Skeletal muscle cell (primary cell): Measurements from ENCODE around the gene ATP9A.
"Not testable (repeated sequence)": the region's sequence is repeated elsewhere in the genome, so short reads cannot be mapped to it uniquely, and the experiment has no call there.

ENCODE experiments used
- DNase-seq: peaks from one replicate; pipeline ENCODE4 v3.0.0-alpha.2; 2010; ENCODE audit warnings: low read depth
- H3K4me3 ChIP-seq: 2 replicates; pipeline ENCODE4 v1.5.1; 2011; ENCODE audit warnings: low read depth, mild to moderate bottlenecking, control low read depth, low read length, moderate library complexity

Gene ATP9A

DNA sequence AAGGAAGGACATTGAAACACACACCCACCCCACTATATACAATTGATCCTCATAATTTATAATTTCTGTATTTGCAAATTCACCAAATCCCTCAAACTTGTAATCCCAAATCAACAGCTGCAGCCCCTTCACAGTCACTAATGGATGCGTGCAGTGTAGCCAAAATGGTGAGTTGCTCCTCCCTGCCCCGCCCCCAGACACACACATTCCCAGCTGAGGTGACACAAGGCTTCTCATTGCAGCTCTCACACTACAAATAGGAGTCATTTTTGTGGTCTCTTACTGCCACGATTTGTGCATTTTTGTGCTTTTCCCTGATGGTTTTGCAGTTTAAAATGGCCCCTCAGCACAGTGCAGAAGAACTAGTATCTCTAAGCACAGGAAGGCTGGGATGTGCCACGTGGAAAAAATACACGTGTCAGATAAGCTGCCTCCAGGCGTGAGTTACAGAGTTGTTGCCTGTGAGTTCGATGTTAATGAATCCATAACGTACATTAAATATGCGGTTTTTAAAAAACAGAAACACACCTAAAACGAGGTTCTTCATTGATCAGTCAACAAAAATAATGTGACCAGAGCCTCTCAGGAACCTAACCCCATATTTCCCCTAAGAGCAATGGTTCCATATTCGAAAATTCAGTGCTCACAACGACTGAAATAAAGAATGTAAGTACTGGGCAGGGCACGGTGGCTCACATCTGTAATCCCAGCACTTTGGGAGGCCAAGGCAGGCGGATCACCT is 8.2 kb downstream of the ATP9A start:
- DNase-seq, result no peak
- H3K4me3 ChIP-seq, result no peak overlapping the region

GRCh38 chr20:51758978-51759544 is 9.1 kb downstream of the ATP9A start:
- no peak overlapping the region for H3K4me3 ChIP-seq
- DNase-seq, result no peak

GRCh38 chr20:51757226-51757625 is 11.0 kb downstream of the ATP9A start:
- H3K4me3 ChIP-seq, result no peak overlapping the region
- no peak for DNase-seq

GRCh38 chr20:51756653-51757052 is 11.5 kb downstream of the ATP9A start:
- DNase-seq, result no peak
- no peak overlapping the region for H3K4me3 ChIP-seq

DNA sequence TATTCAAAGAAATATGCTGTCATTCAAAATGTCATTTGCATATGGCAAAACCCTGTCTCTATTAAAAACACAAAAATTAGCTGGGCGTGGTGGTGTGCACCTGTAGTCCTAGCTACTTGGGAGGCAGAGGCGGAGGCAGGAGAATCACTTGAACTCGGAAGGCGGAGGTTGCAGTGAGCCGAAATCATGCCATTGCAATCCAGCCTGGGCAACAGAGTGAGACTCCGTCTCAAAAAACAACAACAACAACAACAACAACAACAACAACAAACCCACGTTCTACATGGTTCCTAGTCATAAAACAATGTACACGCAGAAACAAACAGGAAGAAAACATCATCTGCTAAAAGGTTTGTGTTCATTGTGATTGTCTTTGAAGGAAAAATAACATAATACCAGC is 15.0 kb downstream of the ATP9A start:
- not testable (repeated sequence) for DNase-seq, H3K4me3 ChIP-seq

GRCh38 chr20:51752343-51752951 is 15.7 kb downstream of the ATP9A start:
- H3K4me3 ChIP-seq, result no peak overlapping the region
- DNase-seq, result no peak

GRCh38 chr20:51750770-51751388 is 17.3 kb downstream of the ATP9A start:
- DNase-seq, result no peak
- no peak overlapping the region for H3K4me3 ChIP-seq

DNA sequence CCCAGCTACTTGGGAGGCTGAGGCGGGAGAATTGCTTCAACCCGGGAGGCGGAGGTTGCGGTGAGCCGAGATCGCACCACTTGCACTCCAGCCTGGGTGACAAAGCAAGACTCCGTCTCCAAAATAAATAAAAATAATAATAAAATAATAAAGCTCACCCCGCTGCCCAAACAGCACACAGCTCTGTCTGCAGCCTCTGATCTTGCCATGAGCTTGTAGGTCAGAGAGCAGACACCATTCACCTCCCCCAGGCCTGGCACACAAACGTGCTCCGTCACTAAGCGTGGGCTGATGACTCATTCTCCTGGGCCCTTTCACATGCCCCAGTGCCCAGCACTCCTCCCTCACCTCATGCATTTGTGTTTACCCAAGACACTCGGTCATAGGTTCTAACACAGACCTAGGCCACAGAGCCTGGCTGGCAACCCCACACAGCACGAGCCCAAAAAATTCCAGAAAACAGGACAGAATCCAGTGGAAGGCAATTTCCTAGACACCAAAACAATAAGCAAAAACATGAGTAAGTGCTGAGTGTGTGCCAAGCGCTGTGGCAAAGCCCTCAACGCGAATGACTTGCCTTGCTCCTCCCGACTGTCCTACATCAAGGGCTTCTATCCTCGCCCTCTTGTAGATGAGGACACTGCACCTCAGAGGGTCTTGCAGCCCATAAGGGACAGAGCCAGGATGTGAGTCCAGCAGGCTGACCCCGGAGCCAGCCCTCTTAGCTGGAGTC is 18.0 kb downstream of the ATP9A start:
- DNase-seq, result peak; percentile 82
- H3K4me3 ChIP-seq, result no peak overlapping the region

DNA sequence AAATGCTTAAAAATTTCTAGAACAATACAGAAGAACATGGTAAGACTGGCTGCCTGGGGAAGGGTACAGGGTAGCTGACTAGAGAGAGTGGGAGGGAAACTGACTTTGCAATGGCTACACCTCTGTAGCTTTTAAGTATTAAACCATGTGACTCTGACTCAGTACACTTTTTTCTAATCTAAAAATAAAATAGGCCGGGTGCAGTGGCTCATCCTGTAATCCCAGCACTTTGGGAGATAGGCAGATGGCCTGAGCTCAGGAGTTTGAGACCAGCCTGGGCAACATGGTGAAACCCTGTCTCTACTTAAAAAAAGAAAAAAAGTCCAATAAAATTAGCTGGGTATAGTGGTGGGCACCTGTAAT is 18.5 kb downstream of the ATP9A start:
- H3K4me3 ChIP-seq, result no peak overlapping the region
- no peak for DNase-seq

DNA sequence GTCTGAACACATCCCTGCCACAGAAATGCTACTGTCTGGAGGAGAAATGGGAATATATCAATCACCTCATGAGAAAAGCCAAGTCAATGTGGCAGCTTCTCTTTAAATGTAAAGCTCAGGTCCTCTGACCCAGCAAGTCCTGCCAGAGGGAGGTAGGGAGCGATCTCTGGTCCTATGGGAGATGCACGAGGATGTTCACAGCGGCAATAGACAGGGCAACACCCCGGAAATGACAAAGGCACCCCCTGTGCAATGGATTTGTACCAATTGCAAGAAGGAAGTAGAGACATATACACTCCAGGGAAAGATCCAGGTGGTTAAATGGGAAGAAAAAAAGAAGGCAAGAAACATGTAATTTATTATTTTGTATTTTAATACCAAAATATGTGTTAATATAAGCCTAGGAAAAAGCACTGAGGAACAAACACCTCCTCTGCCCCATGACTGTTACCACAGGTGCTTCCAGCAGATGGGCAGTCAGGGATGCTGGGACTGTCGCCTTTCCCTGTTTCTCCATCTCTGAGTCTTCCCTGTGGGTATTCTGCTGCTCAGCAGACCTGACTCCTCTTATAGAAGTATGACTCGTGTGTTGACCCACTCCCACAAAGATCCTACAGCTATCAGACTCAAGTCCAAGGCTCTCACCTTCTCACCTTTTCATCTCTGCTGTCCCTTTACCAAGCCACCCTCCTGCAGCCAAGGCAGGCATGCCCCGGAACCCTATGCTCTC is 20.8 kb downstream of the ATP9A start:
- no peak overlapping the region for H3K4me3 ChIP-seq
- no peak for DNase-seq

- no peak overlapping the region for H3K4me3 ChIP-seq
- DNase-seq, result no peak
Measured at GRCh38 chr20:51745804-51746203, 22.4 kb downstream of the ATP9A start.

GRCh38 chr20:51740838-51741237 is 27.4 kb downstream of the ATP9A start:
- H3K4me3 ChIP-seq, result no peak overlapping the region
- DNase-seq, result no peak

- not testable (repeated sequence) for H3K4me3 ChIP-seq, DNase-seq
Measured at GRCh38 chr20:51740308-51740707, 27.9 kb downstream of the ATP9A start.

DNA sequence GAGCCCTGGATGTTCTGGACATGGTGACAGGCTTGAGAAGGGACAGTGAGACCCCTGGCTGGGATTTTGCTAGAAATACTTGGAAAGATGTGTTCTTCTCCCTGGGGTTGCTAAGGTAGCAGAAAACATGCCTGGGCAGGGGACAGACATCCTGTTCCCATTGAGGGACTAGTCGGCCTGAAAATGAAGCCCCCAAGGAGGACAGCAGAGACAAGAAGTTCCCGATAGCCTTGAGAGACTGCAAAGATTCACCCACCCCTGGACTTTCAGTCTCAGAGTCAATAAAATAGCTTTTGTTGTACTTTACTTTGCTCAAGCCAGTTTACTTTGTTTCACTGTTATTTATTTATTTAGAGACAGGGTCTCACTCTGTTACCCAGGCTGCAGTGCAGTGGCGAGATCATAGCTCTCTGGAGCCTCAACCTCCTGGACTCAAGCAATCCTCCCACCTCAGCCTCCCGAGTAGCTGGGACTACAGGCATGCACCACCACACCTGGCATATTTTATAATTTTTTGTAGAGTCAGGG is 28.4 kb downstream of the ATP9A start:
- DNase-seq, result no peak
- no peak overlapping the region for H3K4me3 ChIP-seq

DNA sequence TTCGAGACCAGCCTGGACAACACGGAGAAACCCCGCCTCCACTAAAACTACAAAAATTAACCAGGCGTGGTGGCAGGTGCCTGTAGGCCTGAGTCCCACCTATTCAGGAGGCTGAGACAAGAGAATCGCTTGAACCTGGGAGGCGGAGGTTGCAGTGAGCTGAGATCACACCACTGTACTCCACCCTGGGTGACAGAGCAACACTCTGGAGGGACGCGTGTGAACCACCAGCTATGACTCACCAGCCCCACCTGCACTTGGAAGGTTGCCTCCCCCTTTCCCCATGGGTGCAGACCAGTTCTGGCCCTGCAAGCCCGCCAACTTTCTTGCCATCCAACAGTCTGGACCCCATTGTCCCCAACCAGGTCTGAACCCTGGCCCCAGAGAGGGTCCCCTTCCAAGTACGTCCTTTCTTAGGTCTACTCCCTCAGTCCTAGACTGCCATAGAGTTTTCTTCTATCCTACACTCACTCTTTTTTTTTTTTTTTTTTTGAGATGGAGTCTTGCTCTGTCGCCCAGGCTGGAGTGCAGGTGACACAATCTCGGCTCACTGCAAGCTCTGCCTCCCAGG is 29.2 kb downstream of the ATP9A start:
- no peak for DNase-seq
- no peak overlapping the region for H3K4me3 ChIP-seq

DNA sequence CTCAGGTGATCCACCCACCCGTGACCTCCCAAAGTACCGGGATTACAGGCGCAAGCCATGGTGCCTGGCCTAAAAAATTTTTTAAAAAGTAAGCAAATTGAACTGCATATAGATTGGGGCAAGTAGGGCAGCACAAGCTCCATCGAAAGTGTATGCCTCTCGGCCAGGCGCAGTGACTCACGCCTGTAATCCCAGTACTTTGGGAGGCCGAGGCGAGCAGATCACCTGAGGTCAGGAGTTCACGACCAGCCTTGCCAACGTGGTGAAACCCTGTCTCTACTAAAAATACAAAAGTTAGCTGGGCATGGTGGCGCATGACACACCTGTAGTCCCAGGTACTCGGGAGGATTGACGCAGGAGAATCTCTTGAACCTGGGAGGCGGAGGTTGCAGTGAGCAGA is 29.9 kb downstream of the ATP9A start:
- not testable (repeated sequence) for DNase-seq

DNA sequence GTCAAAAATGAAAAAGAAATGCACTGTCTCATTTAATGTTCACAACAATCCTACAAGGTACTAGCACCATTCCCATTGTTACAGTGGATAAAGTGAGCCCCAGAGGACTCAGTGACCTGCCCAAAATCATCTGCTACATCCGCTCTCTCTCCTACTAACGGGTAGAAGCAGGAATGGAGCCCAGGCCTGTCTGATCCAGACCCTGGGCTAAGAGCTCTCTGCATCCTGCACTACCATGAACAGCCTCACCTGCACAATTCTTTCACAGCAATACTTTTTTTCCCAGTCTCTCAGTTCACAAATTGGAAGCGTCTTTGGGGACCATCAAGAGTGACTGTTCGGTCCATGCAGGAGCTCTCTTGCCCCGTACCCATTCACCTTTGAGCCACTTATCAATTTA is 31.2 kb downstream of the ATP9A start:
- H3K4me3 ChIP-seq, result no peak overlapping the region
- no peak for DNase-seq

More for the DNA sequence above, 29.9 kb downstream of the ATP9A start:
- not testable (repeated sequence) for H3K4me3 ChIP-seq

DNA sequence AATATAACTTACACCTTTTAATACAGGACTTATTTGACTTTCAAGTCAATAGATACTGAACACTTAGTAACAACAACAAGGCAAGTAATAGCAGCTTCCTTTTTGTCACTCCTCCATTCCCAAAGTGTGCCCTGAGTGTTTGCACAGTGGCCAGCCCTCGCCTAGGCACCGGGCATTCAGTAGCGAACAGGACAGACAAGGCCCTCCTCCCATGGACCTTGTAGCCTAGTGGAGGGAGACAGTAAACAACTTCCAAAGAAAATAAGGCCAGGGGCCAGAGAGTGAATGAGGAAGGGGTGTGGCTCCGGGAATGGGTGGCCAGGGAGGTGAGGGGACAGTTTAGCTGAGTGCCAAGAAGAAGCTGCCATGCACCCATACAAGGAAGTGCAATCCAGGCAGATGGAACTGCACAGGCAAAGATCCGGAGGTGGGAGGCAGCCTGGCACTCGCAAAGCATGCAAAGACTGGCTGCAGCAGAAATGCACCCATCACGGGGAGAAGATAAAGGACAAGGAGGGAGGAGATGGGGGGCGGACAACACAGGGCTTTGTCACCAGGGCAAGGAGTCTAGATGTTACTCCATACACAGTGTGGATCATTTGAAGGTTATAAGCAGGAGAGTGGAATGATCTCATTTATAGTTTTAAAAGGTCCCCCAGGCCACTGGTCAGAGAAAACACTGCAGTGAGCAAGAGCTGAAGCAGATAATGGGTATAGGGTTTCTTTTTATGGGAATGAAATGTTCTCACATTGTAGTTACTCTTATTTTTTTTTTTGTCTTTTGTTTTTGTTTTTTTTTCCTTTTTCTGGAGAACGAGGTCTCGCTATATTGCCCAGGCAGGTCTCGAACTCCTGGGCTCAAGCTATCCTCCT is 32.2 kb downstream of the ATP9A start:
- no peak overlapping the region for H3K4me3 ChIP-seq
- no peak for DNase-seq
